Activated CD4-positive, CD25-positive, alpha-beta regulatory T cell (primary cell): ENCODE data around the gene MAPK4.

ENCODE experiments used
- DNase-seq, 4 experiments: peaks; one replicate each; lab custom pipeline; 2025; lab: John Stamatoyannopoulos, UW

The MAPK4 gene

DNA sequence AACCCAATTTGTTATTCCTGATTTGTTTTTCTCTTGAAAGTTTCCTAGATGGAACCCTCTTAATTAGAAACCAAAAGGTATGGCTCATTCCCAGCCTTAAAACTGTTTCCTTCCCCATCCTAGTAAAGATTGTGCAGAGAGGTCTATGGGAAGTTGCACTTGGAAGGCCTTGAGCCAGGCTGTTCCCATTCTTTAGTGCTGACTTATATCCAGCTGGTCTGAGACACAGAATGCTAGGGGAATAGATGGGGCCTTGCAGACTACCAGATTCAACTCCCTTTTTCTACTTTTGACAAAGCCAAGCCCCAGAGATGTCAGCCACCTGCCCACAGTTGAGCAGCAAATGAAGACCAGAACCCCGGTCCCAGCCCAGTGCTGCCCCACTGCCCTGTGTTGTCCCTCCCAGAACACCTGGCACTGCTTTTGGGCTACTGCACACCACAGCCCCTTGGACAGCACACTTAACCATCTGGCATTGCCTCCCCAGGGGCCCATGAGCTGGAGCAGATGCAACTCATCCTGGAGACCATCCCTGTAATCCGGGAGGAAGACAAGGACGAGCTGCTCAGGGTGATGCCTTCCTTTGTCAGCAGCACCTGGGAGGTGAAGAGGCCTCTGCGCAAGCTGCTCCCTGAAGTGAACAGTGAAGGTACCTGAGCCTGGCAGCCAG, 161.7 kb downstream of the MAPK4 start:
- DNase-seq = no peak

DNA sequence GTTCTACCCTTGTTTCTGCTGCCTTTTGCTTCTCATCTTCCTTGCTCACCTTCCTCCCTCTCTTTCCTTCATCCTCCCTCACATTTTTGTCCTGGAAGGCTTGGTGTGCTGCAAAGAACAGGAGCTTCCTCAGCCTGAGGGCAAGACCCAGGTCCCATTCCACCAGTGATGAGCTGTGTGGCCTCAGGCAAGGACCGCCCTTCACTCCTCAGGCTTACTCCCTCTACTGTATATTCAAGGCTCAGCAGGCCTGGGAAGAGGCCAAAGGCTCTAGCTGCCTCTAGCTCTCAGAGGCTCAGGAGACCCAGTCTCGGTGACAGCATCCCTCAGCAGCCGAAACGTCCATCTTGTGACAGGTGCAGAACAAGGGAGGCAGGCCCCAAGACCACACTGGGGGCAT, 162.4 kb downstream of the MAPK4 start:
- DNase-seq = no peak

DNA sequence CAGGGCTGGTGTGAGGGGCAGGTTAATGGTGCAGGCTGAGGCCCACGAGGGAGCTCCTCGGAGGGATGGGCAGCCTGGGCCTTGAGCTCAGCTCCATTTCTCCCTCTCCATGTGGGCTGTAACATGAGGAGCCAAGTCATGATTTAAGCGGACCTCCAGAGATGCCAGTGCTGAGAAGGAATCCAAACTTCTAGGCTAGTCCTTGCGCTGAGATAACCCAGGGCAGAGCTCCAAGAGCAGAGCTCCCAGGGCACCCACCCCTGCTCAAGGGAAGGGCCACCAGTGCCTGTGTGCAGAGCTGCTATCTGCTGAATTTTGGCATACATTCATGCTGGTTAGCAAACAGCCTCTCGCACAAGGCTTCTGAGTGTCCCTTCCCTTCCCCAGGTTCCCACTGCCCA, 164.9 kb downstream of the MAPK4 start:
- no peak for DNase-seq

DNA sequence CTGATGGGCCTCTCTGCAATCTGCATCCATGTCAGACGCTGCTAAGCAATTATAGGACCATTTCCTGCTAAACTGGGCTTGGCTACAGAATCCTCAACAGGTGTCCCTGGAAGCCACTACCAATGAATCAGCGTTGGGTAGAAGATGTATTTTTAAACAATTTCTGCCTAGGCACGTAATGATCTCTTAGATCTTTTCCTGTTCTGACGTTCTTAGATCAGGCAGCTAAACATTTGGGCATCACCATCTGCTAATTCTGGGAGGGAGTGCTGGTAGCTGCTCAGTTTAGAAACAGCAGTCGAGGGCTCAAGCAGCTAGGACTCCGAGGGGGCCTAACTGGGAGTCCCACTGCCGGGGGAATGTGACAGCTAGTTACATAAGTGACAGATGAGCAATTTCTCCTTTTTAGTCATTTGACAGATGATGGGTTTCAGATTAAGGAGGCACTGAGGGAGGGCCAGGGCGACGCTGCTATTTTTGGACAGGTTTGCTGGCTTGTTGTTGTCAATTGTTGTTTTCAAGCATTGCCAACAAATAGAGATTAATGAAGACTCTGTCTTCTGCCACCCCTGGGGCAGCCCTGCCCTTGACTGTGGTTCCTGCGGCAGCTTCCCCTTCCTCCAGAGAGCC, 167.2 kb downstream of the MAPK4 start:
- DNase-seq = no peak

DNA sequence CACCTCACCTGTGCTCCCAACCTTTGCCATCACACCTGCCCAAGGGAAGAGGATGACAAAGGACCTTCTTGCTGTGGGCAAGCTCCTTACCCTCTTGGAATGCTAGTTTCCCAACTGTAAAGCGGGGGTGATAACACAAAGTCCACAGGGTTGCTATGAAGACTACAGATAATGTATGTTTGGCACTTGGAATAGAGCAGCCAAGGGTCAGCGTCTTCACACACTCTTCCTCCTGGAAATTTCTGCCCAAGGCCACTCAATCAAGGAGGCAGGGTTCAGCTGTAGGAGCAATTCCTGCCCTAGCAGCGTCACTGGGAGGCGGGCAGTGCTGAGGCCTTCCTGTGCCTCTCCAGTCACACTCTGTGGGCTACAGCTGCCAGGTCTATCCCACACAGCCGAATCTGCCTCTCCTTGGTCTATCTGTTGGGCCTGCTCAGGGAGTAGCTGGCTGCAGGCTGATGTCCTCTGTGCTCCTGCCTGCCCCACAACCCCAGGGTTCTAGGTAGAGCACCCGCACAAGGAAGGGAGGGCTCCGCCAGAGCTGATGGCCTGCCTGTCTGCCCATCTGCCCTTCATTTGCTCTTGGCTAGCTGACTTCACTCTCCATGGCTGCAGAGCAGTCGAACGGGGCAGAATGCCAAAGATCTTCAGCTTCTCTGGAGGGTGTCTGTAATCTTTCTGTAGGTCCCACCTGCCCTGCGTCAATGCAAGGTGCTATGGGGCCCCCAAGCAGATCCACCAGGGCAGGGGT, 168.0 kb downstream of the MAPK4 start:
- no peak for DNase-seq

DNA sequence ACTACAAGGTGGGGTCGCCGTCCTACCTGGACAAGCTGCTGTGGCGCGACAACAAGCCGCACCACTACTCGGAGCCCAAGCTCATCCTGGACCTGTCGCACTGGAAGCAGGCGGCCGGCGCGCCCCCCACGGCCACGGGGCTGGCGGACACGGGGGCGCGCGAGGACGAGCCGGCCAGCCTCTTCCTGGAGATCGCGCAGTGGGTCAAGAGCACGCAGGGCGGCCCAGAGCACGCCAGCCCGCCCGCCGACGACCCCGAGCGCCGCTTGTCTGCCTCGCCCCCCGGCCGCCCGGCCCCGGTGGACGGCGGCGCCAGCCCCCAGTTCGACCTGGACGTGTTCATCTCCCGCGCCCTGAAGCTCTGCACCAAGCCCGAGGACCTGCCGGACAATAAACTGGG, 169.5 kb downstream of the MAPK4 start:
- no peak for DNase-seq

DNA sequence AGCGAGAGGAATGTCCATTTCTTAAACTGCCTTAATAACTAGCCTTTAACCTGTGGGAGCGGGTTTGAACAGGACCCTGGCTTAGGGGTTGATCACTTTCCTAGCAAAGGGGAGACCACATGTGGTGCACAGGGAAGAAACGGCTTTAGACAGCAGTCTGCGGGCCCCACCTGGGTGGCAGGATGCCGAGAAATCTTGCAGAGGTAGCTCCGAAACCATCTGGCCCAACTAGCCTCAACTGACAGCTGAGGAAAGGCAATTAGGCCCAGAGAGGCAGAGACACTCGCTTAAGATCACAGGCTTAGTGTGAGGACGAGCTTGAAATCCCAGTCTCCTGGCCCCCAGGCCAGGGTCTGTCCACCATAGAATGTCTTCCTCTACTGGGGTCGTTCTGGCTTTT, 170.1 kb downstream of the MAPK4 start:
- no peak for DNase-seq

DNA sequence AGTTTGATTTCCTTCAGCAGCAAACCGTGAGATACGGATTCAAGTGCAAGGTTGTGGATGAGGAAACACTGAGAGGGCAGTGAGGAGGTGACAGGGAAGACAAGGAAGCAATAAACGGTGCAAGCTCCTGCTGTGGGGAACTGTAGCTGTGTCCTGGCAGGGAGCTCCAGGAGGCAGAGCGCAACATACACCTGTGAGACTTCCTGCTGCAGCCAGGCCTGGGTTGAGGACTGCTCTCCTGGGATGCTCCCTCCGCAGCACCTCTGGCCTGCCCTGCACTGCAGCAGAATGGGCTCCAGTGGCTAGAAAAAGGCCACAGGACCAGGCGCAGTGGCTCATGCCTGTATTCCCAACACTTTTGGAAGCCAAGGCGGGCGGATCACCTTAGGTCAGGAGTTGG, 174.5 kb downstream of the MAPK4 start:
- no peak for DNase-seq

DNA sequence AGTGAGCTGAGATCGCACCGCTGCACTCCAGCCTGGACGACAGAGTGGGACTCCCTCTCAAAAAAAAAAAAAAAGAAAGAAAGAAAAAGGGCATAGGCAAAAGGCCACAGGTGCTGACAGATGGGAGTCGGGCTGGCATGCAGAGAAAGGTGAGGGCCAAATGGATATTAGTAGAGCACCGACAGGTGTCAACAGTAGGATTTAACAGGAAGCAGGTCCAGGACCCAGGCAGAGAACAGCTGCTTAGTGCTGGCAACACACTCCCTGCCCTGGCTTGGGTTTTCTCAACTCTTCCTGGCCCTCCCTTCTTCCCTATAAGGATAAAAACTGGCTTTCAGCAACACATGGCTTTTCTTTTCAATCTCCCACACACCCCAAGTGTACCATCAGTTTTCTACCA, 175.0 kb downstream of the MAPK4 start:
- no peak for DNase-seq

DNA sequence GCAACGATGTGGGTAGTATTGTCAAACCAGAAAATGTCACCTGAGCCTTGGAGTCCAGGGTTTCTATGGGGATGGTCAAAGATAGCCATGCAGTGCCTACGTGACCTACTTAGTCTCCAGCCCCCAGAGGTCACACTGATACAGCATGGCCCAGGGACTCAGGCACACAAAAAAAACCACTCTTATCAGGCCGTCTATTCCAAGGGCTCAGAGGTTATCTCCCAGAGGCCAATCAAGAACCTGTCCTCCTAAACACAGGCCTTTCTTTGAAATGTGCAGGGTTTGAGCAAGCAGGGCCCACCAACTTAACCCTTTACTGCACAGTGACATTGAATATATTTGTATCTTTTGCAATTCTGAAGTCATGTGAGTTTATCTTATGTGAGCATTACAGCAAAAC, 177.2 kb downstream of the MAPK4 start:
- no peak for DNase-seq

DNA sequence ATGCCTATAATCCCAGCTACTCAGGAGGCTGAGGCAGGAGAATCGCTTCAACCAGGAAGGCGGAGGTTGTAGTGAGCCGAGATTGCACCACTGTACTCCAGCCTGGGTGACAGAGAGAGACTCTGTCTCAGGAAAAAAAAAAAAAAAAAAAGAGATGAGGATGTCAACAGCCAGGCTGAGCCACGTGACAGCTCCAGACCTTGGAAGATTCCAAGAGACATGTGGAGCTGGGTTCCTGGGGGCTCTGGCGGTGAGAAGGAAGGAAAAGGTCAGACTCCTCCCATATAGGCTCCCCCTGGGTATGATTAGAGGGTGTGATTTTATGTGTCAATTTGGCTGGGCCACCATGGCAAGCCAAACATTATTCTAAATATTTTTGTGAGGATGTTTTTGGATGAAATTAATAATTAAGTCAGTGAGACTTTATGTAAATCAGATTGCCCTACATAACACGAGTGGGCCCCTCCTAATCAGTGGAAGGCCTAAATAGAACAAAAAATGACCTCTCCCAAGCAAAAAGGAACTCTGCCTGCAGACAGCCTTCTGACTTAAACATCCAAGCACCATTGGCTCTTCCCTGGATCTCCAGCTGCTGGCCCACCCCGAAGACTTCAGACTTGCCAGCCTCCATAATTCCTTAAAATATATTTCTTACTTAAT, 178.3 kb downstream of the MAPK4 start:
- DNase-seq = no peak

DNA sequence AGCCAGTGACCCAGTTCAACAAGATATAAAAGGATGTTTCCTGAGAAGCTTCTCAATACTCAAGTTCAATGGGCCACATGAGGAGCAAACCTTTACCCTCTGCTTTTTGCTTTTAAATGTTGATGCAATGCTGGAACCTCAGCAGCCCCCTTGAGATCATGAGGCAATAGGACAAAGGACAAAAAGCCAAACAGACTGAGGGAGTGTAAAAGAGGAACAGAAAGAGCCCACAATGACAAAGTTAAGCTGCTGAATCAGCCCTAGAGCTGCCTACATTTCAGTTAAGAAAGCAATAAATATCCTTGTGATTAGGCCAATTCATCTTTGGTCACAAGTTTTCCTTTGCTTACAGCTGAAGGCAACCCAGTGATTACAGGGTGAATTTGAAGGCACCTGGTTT, 183.1 kb downstream of the MAPK4 start:
- no peak for DNase-seq

DNA sequence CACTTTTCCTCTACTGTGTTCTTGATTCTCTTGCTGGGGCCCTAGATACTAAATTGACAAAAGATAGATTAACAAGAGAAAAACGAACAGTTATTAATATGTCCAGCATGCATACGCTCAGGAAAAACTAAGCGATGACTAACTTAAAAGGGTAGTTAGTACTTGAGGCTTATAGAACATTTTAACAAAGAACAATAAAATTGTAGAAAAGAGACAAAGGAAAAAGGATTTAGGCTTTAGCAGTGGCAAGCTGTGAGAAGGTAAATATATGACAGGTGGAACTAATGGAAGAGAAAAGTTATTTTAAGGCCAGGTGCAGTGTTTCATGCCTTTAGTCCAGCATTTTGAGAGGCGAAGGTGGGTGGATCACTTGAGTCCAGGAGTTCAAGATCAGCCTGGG, 184.4 kb downstream of the MAPK4 start:
- no peak for DNase-seq

DNA sequence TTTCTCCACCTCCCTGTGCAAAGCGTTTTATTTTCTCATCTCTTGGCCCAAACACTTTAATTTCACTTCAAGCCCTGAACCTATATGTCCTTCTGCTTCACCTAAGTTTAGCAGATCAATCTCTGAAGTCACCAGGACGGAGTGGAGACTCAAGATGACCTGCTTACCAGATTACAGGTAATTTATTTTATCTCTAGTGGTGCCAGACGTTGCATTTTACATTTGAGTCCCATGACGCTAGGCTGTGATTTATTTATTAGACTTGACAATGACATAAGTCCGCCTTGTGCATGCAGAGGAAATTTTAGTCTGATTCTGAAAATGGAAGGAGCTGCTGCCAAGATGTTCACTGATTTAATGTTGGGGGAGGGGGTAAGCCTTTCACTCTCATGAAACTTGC, 186.1 kb downstream of the MAPK4 start:
- no peak for DNase-seq

DNA sequence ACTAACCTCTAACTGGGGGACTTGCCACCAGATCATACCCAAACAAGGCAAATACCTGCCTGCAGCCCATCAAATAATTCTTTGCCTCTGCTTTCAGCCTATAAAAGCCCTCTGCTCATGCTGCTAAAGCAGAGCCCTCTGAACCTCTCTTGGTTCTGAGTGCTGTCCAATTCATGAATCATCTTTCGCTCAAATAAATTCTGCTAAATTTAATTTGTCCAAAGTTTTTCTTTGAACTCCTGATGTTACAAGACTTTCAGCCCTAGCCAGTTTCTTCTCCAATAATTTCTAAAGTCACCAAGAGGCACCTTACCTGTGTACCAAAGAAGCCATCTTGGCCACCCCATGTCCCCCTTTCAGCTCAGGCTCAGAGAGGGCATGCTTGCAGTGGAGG, 188.0 kb downstream of the MAPK4 start:
- no peak for DNase-seq

DNA sequence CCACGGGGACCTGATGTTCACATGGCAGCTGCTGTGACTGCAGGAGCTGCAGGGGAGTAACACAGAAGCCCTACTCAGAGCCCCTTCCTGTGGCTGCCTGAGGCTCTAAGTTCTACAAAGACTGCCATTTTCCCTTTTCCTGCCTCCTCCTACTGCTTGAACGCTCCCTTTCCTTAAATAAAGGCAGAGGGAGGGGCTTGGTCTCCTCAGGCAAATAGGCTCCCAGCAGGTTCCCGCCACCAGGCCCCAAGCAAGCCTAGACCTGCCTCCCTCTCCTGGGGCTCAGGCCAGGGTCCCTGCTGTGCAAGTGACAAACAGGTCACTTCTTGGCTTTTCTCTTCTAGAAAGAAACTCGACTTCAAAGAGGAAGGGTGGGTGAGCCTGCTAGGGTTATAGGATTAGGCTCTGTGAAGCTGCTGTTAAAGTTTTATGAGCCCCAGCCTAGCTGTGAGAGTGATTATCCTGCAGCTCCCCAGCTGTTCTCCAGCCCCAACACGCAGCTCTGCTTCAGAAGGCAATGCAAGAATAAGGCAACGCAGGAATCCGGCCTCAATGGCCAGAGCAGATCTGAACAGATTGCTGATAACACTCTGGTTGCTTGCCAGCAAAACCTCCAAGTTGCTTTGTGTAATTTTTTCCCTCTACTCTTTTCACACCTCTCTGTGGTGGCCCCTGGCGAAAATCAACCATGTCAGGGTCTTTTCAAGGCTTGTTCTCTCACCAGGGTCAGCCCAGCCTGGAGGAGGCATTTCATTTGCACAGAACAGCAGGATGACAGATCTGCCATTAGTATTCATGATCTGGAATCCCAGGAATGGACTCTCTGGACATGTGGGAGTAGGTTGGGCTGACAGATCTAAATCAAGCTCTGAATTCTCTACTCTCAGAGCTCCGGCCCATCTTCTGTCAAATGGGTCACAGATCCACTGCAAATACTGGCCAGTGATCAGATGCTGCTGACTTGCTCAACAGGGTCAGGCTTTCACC, 188.6 kb downstream of the MAPK4 start:
- DNase-seq = no peak

DNA sequence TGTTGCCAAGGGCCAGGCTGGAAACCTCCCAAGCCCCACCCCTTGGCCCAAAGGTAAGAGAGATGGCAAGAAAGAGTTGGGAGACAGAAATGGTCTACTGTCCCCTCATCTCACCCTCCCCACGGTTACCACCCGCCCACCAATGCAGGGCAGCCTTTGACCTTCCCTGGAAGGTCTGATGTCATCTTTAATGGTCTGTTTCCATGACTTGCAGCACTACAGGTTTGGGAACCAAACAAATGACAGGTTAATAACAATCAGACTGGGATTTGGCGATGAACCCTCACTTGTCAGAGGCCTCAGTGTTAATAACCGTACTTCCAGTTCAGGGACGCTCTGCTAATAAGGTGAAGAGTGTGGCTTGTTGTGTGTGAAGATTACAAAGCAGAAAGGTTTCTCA, 189.5 kb downstream of the MAPK4 start:
- no peak for DNase-seq

DNA sequence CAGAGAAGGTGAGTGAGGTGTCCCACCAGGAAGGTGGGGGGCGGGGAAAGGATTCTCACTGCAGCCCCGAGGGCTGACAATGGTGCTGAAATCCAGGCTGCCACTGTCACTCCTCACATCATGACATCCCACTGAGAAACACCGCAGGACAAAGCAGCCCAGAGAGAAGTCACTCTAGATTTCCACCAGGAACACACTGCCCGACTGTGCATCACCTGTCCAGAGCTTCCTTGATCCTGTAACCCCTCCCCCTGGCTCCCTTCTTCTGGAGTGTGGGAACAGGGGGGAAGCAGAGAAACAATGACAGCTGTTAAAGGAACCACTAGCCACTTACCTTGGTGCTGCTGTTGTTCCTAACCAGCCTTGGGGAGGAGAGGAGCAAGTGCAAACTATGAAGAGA, 190.1 kb downstream of the MAPK4 start:
- DNase-seq = no peak

DNA sequence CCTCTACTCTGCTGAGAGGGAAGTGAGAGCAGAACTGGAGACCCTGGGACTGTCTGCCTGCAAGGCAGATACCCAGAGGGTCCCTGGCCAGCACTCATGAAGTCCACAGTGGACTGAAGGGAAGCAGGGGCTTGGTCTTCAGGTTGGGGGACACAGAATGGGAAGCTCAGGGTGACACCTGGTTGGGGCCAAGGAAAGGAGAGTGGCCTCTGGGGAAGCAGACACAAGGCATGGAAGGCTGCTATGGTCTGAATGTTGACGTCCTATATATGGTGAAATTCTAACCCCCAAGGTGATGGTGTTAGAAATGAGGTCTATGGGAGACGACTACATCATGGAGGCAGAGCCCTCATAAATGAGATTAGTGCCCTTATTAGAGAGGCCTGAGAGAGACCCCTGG, 190.7 kb downstream of the MAPK4 start:
- DNase-seq = no peak

DNA sequence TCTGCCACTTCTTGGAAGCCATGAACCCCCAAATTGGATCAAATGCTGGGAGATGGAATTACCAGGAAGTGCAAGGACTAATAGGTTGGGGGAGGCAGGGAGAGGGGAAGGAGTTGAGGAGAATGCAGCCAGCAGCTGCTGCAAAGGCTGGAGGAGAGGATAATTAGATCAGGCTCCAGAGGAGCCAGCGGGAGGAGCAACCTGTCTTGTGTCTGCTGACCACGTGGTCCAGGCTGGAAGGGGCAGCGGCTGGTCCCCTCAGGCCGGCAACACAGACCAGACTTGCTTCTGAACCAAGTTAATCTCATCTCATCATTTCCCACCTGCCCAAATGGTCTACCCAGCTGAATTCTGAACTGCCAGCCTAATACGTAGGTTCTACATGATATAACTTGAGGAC, 191.6 kb downstream of the MAPK4 start:
- DNase-seq = no peak

DNA sequence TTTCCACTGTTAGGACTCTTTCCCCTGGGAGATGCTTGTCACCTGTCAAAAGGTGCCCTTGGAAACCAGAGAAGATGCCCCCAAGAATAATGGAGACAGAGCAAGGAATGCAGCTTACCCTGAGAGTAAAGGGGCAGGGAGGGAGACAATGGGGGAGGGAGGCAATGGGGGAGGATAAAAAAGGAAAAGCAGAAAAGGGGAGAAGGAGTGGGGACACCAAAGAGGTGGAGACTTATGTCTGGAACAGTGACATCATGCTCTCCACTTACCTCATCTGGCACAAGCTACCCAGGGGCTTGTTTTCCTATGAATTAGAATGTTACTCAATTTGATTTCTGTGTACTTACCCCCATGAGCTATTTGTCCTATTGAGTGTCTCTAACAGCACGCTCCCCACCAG, 192.1 kb downstream of the MAPK4 start:
- no peak for DNase-seq

DNA sequence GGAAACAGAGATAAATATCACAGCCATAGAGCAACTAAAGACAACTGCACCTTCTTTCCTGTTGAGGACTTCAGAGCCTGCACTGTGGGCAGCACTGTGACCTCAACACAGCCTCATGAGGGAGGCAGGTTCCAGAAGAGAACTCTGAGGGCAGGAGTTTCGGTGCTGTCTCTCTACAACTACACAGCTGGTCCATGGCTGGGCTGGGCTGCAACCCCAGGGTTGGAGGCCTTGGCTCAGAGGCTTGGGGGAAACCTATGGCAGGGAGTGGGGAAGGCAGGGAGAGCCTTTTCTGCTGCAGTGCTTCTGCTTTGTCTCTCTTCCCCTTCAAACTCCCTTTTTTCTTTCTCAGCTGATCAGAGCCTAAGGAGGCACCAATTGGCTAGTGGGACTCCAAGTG, 193.4 kb downstream of the MAPK4 start:
- DNase-seq = no peak
